ENCODE data around the gene MEOX1. TPM values are rescaled to one million over a fixed set of nuclear protein-coding genes. Genes with fewer than 3 reads are reported as not detected.

Gene MEOX1
- total RNA-seq, 1 donor from 2014 or later = 17.2 TPM

- H3K27ac Mint-ChIP-seq = no peak overlapping the region
- H3K36me3 Mint-ChIP-seq = no peaks in the 10 kb centered on the region
- no peak overlapping the region for H3K4me3 Mint-ChIP-seq
- H3K27me3 Mint-ChIP-seq = no peaks in the 10 kb centered on the region
- H3K4me1 Mint-ChIP-seq (ENCODE audit: unreplicated experiment) = peaks cover 44% of the 10 kb centered on the region
- H3K9me3 Mint-ChIP-seq = no peaks in the 10 kb centered on the region
- no peak for DNase-seq (ENCODE audit: extremely low spot score, unreplicated experiment)
- no peak for TF ChIP-seq CTCF (conservative IDR thresholded peaks at IDR 0.05)
Measured at GRCh38 chr17:43679911-43680310, 18.2 kb upstream of the MEOX1 start.

GRCh38 chr17:43679401-43679800 is 17.7 kb upstream of the MEOX1 start:
- Mint-ChIP-seq H3K36me3 (no peaks in the 10 kb centered on the region), H3K9me3 (no peaks in the 10 kb centered on the region), H3K27me3 (no peaks in the 10 kb centered on the region), H3K4me3 (no peak overlapping the region), H3K4me1 (ENCODE audit: unreplicated experiment) (peaks cover 44% of the 10 kb centered on the region), H3K27ac (no peak overlapping the region)
- DNase-seq (ENCODE audit: extremely low spot score, unreplicated experiment) = no peak
- no peak for TF ChIP-seq CTCF (conservative IDR thresholded peaks at IDR 0.05)

- H3K36me3 Mint-ChIP-seq = no peaks in the 10 kb centered on the region
- no peak for DNase-seq (ENCODE audit: extremely low spot score, unreplicated experiment)
- H3K4me3 Mint-ChIP-seq = no peak overlapping the region
- no peak overlapping the region for H3K27ac Mint-ChIP-seq
- peaks cover 56% of the 10 kb centered on the region for H3K4me1 Mint-ChIP-seq (ENCODE audit: unreplicated experiment)
- peaks cover 4% of the 10 kb centered on the region for H3K27me3 Mint-ChIP-seq
- no peak for TF ChIP-seq CTCF (conservative IDR thresholded peaks at IDR 0.05)
- no peaks in the 10 kb centered on the region for H3K9me3 Mint-ChIP-seq
Measured at GRCh38 chr17:43676471-43676870, 14.7 kb upstream of the MEOX1 start.

- Mint-ChIP-seq H3K27ac (peak overlapping the region; percentile 73), H3K9me3 (no peaks in the 10 kb centered on the region), H3K27me3 (peaks cover 4% of the 10 kb centered on the region), H3K36me3 (no peaks in the 10 kb centered on the region), H3K4me1 (ENCODE audit: unreplicated experiment) (peaks cover 67% of the 10 kb centered on the region), H3K4me3 (no peak overlapping the region)
- DNase-seq (ENCODE audit: extremely low spot score, unreplicated experiment) = no peak
- no peak for TF ChIP-seq CTCF (conservative IDR thresholded peaks at IDR 0.05)
Measured at GRCh38 chr17:43674394-43674793, 12.7 kb upstream of the MEOX1 start.

- H3K36me3 Mint-ChIP-seq = no peaks in the 10 kb centered on the region
- H3K4me1 Mint-ChIP-seq (ENCODE audit: unreplicated experiment) = peaks cover 68% of the 10 kb centered on the region
- peak; percentile 83 for DNase-seq (ENCODE audit: extremely low spot score, unreplicated experiment)
Measured at GRCh38 chr17:43673516-43674323, 12.0 kb upstream of the MEOX1 start.

More at GRCh38 chr17:43673516-43674323, 12.0 kb upstream of the MEOX1 start:
- Mint-ChIP-seq H3K27ac (peak overlapping the region; percentile 73), H3K4me3 (peak overlapping the region; percentile 54), H3K27me3 (peaks cover 4% of the 10 kb centered on the region), H3K9me3 (no peaks in the 10 kb centered on the region)
- peak; percentile 98 for TF ChIP-seq CTCF (conservative IDR thresholded peaks at IDR 0.05)

Measured in type B pancreatic cell (in vitro differentiated cells).